HFF-Myc (cell line): ENCODE measurements around the gene HSPH1.
A peak's percentile ranks its signal among the peaks of the same experiment; 100 is the strongest.

ENCODE experiments used
- DNase-seq: peaks from one replicate; pipeline ENCODE4 v3.0.0-alpha.2; 2011; ENCODE audit warnings: low read depth; ENCODE audit errors: extremely low read depth
- H3K4me3 ChIP-seq: replicated peaks from 2 replicates; pipeline ENCODE4 v1.5.1; 2011; ENCODE audit warnings: low read depth, mild to moderate bottlenecking, control low read depth, low read length
- CTCF ChIP-seq: IDR thresholded peaks from 2 replicates; pipeline ENCODE4 v1.5.1; 2012; ENCODE audit warnings: mild to moderate bottlenecking, low read depth, low read length, control low read depth; ENCODE audit errors: missing control alignments

Gene HSPH1

GRCh38 chr13:31168166-31168565 lies 6.5 kb upstream of the HSPH1 start:
- no peak for TF ChIP-seq CTCF
- DNase-seq: no peak
- no peak overlapping the region for H3K4me3 ChIP-seq

DNA sequence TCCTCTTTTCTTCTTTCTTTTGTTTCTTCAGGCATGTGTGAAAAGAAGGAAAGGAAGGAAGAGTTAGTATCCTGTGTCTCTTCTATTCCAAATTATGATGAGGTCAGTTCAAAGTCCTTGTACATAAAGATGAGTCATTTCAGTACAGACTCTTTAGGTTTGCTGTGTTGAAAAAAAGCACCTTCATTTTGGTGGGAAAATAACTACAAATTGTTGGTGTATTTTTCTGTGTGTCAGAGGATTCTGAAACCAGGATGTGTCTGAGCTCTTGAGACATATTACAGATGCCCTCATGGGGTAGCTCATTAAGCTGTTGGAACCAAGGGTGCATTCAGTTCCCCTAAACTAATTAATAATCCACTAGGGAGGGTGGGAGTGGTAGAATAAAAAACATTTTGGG lies 5.8 kb upstream of the HSPH1 start:
- no peak for DNase-seq
- no peak overlapping the region for H3K4me3 ChIP-seq
- TF ChIP-seq CTCF: no peak

DNA sequence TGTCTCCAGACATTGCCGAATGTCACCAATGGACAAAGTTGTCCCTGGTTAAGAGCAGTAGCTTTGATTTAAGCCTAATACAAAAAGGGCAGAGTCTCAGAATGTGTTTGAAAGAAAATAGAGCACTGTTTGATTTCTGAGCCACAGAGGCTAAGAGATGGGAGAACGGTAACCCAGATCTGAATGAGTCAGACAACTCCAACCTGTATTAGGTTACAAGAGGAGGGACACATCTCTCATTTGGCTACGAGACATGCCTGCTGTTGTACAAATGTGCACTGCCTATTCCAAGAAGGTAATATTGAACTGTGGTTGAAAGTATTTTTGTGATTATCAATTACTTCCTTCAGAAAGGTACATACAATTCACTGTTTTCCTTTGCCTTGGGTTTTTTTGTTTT lies 4.9 kb upstream of the HSPH1 start:
- no peak for DNase-seq
- no peak overlapping the region for H3K4me3 ChIP-seq
- no peak for TF ChIP-seq CTCF

DNA sequence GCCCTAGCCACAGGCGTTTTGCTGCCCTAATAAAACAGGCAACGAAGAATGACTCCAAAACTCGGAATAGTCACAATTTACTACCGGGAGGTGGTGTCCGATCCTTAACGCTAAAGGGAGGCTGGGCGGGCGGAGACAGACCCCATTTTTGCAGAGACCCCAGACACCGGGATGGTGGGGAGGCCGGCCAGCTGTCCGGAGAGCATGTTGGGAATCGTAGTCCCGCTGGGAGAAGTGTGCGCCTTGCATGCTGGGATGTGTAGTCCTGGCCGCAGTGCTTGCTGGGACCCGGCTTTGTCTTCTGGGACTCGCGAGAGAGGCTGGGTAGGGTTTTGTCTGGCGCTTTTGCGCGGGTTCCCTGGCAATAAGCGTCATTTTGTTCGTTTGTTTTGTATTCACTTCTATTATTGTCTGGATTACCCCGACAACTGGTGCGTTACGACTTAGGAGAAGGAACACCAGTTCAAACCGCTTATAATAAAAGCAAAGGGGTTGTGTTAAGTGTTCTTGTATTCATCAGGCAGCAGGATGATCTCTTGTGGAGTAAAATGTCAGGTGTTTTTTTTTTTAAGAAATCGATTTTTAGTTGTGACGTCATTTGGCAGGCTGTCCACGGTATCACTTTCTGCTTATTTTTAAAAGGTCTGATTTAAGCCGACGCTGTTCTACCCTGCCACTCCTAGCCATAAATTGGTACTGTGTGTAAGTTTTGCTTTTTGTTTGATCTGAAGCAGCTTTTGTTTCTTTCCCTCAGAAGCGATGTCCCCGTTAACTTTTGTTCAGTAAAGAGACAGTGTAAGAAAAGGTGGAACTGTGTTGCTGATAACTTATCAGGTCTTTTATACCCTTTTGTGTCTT lies 676 bp upstream of the HSPH1 start:
- H3K4me3 ChIP-seq: peak overlapping the region; percentile 98
- peak; percentile 95 for DNase-seq
- TF ChIP-seq CTCF: no peak

DNA sequence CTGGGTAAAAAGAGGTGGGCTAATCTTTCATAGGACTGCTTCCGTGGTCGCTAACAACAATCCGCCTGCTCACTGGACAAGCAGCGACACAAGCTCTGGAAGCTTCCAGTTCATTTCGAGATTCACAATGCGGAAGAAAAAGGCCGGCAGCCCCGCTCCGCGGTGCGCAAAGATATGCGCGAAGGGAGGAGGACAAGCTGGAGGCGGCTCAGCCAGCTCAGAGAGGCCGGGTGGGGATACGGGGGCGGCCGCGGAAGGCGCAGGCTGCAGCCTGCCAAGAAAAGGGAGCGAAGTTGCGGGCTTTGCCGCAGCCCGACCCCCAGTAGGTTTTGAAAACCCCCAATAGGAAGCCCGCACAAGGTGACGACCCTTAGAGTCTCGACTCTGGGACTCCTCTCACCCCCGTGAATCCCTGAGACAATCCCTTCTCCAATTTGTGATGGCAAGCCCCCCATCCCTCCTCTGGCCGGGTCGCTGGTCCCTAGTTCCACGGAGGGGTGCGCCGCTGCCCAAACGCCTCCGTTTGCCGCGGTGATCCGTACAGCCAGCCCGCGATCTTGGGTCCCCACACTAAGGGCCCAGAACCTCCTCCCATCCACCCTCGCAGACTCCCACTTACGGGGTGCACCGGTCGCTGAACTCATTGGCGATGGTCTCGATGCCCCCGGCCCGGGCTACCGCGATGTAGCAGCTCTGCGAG lies 697 bp downstream of the HSPH1 start:
- peak overlapping the region; percentile 98 for H3K4me3 ChIP-seq
- no peak for TF ChIP-seq CTCF
- no peak for DNase-seq

GRCh38 chr13:31159306-31159705 lies 2.4 kb downstream of the HSPH1 start:
- no peak for TF ChIP-seq CTCF
- DNase-seq: no peak
- H3K4me3 ChIP-seq: peak overlapping the region; percentile 98
